DMS79 (cell line): ENCODE measurements around the gene HOXA10.

Experiments
- DNase-seq: peaks from one replicate; lab custom pipeline; 2025; lab: John Stamatoyannopoulos, UW

HOXA10 gene

DNA sequence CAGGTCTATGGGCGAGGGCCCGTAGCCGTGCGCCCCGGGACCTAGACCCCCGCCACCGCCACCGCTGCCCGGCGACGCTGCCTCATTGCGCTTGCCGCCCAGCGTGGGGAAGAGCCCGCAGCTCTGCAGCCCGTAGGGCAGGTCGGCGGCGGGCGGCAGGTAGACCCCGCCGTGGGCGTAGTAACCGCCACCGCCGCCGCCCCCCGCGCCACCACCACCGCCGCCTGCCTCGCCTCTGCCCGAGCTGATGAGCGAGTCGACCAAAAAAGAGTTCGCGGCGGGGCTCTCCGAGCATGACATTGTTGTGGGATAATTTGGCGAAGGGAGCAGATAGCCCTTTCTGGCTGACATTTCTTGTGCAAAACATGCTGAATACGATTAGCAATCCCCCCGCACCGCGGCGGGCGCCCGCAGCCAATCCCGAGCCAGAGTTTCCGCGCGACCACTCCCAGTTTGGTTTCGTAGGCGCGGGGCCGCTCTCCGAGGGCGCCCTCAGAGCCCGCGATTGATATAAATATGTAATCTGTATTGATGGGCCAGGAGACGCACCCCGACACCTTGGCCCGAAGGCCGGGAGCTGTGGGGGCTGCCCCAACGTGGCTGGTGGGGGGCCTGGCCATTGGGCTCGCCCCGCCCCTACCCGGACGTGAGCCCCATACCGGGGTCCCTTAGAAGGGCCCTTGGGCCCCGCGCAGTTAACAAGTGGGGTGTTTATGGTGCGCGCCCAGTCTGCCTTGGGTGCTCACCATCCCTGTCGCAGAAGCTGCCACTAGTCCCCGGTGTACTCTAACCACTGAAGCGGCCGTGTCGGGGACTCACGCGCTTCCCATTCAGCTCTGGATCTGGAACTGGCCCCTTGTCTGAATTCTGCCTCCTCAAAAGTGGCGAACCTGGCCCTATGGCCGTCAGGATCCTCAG is at the start of gene HOXA10:
HOXA10 (minus strand) TSS at position 365 of the 918 bp plus-strand sequence; CDS start at position 351, 14 bp downstream.
- no peak for DNase-seq

GRCh38 chr7:27221201-27221797 is 47.2 kb upstream of the HOXA10 start:
- DNase-seq = no peak

GRCh38 chr7:27220440-27220955 is 46.4 kb upstream of the HOXA10 start:
- DNase-seq = no peak

DNA sequence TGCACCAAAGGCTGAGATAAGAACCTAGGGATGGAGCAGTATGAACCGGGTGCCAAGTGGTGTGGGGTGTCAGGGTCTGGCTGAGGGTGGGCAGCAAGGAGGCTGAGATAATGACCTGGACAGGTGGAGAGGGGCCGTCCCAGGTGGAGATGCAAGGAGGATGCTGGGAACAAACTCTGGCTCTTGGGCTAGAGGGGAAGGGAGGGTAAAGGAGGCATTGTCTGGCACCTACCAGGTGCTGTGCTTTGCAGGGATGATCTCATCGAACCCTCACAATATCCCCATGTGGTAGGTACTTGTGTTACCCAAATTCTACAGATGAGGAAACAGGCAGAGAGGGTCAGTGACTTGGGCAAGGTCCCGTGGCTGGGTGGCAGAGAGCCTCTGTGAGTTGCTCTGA is 45.7 kb upstream of the HOXA10 start:
- DNase-seq = no peak

DNA sequence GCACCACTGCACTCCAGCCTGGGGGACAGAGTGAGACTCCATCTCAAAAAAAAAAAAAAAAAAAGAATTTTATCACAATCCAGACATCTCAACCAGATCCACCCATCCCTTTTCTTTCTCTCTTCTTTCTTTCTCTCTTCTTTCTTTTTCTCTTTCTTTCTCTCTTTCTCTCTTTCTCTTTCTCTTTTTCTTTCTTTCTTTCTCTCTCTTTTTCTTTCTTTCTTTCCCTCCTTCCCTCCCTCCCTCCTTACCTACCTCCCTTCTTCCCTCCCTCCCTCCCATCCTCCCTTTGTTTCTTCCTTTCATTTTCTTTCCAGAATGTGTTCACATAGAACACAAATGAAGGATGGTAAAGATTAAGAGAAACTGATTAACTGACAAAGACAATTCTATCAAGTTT is 43.8 kb upstream of the HOXA10 start:
- DNase-seq = no peak

DNA sequence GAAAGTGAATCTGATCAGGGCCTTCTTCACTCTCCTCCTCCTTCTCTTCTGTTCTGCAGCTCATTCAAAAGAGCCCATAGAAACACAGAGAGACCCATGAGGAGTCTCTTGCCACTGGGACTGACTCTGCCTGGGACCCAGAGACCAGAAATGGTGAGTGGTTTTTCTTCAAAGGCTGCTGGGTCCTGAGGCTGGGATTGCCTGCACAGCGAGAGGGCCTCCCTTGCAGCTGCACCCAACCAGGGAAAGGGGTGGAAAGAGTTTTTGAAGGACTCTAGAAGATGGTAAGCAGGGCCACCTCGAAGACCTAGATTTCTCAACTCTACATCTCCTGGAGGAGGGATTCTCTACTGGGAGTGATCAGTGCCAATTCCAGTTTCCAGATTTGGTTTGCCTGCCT is 41.2 kb upstream of the HOXA10 start:
- no peak for DNase-seq

DNA sequence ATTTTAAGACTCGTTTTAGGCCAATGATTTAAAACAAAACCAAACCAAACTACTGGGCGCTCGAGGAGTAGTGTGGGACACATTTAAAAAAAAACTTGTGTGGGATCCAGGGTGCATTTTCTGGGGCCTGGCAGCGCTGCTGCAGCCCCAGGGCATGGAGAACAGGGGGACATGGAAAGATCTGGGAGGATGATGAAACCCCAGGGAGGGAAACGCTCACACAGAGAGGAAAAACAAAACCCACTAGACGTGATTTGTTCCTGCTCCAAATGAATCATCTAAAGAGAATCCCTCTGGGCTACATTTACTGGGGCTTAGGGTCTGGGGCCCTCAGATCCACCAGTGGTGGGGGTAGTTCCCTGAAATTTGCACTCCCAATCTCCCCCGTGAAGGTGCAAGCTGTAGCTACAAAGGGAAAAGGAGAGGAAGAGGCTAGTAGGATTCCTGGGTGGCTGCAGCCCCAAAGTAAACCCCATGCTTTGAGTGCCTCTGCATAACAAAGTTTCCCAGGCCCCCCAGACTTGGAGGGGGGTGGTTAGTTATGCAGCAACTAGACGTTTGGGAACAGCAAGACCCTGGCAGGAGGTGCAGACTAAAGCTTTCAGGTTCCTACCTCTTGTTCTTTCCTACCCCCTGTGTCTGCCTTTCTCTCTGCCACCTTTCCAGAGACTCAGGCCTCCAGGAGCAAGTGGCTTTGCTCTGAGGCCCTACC is 40.3 kb upstream of the HOXA10 start:
- no peak for DNase-seq

GRCh38 chr7:27213433-27214238 is 39.5 kb upstream of the HOXA10 start:
- no peak for DNase-seq

DNA sequence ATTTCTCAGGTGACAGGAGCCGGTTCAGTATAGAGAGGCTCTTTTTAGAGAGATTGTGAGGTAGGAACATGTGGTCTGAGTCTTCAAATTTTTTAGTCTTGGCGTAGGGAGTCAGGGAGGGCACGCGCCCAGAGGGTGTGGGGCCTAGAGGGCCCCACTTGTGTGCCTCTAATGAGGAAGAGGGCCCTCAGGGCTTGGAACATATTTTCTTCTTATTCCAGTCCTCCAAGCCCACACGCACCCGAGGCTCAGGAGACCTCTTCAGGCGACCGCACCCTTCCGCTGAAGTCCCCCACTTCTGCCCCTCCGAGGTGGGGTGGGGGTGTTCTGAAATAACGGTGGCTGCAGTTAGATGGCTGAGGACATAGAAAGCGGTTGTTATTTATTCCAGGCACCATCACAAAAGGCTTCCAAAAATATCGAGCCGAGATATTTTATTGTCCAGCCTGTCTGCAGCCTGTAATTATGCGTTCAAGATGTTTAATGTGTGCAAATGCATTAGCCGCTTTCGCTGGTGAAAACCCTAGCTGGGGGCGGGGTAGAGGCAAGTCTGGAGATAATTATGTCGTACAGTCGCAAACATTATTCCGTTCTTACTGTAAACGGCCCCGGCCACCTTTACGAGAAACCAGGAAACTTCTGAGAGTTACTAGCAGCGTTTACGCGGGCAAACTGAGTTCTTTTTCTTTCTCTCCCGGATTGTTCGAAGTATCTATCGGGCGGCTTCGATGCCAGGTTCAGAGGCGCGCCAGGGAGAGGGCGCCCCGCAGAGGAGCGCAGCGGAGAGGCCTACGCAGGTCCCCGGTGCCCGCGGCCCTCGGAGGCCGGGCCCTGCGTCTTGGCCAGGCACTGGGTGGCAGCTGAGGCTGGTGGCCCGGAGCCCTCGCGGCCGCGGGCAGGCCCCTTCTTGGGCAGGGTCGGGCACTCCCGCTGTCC is 38.6 kb upstream of the HOXA10 start:
- DNase-seq = no peak

DNA sequence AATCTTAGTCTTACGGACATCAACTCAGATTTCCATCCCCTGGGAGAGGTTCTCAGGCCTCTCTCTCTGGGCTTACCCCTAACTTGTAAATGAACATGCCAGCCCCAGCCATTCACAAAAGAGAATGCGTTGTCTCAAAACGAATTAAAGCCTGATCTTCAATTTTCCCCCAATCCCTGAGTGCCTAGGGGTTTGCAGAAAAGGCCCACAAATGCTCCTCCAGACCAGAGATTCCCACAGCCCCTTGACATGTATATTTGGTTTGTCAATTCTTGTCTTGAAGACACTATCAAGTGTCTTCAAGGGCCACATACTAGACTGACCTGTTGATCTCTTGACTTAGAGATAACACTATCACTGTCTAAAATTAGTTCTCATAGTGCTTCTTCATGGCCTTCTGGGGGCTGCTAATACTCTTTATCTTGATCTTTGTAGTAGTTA is 37.7 kb upstream of the HOXA10 start:
- DNase-seq = no peak

DNA sequence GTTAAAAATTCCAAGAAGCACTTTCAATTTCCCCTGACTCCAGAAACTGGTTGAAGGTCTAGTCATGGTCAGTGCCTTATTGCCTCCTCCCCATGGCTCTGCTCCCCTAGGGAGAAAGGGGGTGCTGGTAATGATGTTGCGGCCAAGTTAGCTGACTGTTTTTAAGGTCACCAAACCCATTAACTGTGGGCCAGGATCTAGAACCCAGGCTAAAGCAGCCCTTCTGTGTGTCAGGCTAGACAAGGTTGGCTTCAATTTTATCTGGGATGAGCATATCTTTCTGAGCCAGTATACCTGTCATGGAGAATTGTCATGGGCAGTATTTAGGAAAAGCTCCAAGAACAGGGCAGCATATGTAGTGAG is 36.9 kb upstream of the HOXA10 start:
- no peak for DNase-seq

DNA sequence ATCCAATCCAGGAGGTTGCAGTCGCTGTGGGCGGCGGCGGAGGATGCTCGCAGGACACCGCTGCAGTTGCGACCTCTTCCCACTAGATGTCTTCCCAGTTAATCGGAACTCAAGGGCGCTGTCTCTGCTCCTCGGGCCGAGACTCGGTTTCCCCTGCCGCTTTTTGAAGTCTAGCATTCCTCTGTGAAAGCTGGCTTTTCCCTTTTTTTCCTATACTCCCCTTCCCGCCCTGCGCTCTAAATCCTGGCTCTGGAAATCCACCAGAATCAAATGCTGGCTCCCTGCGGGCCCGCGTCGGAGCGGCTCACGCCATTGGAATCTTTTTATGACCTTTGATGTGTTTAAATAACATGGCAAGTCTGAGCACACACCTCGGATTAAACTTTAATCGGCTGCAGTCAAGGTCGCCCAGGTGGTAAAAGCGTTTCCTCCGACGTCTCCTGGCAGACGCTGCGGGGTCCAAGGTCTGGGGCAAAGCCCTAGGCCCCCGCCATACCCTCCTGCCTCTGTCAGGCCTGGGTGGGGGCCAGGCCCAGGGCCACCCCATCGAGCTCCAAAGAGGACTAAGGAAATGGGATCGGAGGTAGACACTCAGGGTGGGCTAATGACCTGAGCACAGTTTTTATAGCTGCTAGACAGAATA is 36.4 kb upstream of the HOXA10 start:
- no peak for DNase-seq

DNA sequence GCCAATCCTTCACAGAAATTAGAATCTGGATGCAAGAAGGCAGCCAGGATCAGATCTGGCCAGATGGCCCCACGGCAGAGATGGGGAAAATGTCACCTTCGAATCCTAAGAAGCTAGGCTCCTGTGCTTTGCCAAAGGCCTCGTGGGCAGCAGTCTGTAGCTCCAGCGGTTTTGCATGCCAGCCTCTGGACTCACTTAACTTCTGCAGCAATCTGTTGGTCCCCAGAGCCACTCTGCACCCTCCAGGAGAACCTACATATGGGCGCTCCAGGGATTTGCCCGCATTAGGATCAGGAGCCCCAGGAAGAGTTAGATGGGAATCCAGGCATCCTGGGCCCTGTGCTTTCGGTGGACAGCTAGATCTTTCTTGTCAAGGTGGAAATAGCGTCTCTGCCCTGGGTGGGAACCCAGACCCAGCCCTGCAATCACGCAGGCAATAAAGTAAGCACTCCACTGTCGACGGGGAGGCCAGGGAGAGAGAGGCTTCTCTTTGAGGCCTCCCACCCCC is 35.9 kb upstream of the HOXA10 start:
- DNase-seq = no peak

- DNase-seq = no peak
Observed at GRCh38 chr7:27208998-27209397, 34.9 kb upstream of the HOXA10 start.

DNA sequence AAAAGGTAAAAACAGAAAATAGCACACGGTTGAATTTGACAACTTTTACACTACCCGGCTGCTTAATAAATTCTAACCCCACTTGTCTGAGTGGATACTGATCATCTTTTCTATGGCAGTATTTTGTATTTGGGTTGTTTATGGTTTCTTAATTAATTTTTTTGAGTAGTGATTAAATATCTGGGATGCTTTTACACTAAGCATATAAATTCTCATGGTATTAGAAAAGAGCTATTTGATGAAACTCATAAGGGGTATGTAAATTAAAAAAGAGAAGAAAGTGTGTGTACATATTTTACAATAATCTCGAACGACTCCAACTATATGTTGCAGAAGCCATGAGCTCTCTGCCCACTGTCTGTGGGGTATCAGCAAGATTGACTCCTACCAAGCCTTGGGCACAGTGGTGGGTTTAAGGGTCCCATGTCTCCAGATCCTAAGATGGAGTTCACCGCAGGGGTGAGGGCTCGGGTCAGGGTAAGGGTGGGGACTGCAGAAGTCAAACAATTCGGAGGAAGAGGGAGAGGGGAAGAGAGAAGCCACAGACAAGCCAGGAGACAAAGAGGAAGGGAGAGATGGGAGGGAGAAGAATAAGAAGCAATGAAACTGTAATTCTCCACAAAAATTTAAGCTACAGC is 33.3 kb upstream of the HOXA10 start:
- no peak for DNase-seq

DNA sequence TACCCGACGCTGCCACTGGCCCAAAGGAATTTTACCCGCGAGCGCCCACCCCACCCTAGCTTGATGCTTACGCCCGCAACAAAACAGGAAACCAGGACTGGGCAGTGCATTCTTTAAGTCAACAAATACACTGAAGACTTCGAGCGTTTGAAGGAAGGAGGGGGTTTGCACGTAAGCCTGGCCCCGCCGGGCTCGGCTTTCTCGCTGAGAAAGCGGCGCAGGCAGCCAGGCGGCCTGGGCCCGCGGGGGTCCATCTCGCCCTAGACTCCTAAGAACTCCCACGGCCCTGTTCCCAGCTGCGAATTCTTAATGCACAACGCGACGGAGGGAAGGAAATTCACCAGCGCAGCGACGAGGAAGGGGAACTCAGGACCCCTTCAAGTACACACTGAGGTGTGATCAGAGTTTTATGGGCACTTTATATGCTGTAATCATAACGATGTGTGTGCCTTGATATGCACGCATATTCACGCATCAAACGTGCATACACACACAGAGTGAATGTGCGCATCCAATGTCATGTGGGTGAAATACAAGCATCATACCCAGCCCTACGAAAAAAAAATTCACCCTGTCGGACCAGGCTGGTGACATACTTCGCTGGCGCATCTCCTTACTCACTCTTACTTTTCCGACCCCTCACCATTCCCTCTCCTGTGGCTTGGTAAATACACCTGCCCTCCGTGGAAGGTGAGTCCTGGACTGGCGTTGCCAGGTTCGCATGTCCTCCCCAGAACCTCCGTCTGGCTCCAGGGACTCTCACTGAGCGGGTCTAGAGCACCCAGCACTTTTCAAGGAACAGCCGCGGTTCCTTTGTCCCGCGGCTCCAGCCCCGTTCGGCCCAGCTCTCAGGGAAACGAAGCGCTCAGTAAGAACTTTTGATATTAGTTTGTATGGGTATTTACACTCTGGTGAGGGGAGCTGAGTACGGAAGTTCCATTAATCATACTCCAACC is 31.5 kb upstream of the HOXA10 start:
- no peak for DNase-seq

GRCh38 chr7:27204851-27205322 is 30.8 kb upstream of the HOXA10 start:
- no peak for DNase-seq

- DNase-seq = no peak
Observed at GRCh38 chr7:27203964-27204594, 30.0 kb upstream of the HOXA10 start.
